Neuron (in vitro differentiated cells): ENCODE data around the gene LRP5.
"Not testable (repeated sequence)": the region's sequence is repeated elsewhere in the genome, so short reads cannot be mapped to it uniquely, and the experiment has no call there.

Source experiments
- H2AFZ ChIP-seq: one replicate; pipeline ENCODE4 v1.6.1; 2013; ENCODE audit warnings: low read depth, mild to moderate bottlenecking, inconsistent platforms, low read length, moderate library complexity
- H3K27me3 ChIP-seq: one replicate; pipeline ENCODE4 v1.6.1; 2013; ENCODE audit warnings: low read length; ENCODE audit not compliant: insufficient read depth
- H3K36me3 ChIP-seq: one replicate; pipeline ENCODE4 v1.6.1; 2013; ENCODE audit warnings: low read length; ENCODE audit not compliant: insufficient read depth
- H3K4me1 ChIP-seq: one replicate; pipeline ENCODE4 v1.6.1; 2013; ENCODE audit warnings: low read length; ENCODE audit not compliant: insufficient read depth
- H3K4me3 ChIP-seq: 2 replicates; pipeline ENCODE4 v1.5.1; 2013; ENCODE audit warnings: mild to moderate bottlenecking, low read length, moderate library complexity
- H3K9me3 ChIP-seq: one replicate; pipeline ENCODE4 v1.6.1; 2013; ENCODE audit warnings: low read length

The LRP5 gene

GRCh38 chr11:68295271-68295670, 17.1 kb upstream of the LRP5 start:
- no peaks in the 10 kb centered on the region for H3K4me1 ChIP-seq
- H2AFZ ChIP-seq, result no peak overlapping the region
- no peak overlapping the region for H3K4me3 ChIP-seq
- H3K36me3 ChIP-seq, result no peaks in the 10 kb centered on the region
- peaks cover 9% of the 10 kb centered on the region for H3K27me3 ChIP-seq
- H3K9me3 ChIP-seq, result no peaks in the 10 kb centered on the region

DNA sequence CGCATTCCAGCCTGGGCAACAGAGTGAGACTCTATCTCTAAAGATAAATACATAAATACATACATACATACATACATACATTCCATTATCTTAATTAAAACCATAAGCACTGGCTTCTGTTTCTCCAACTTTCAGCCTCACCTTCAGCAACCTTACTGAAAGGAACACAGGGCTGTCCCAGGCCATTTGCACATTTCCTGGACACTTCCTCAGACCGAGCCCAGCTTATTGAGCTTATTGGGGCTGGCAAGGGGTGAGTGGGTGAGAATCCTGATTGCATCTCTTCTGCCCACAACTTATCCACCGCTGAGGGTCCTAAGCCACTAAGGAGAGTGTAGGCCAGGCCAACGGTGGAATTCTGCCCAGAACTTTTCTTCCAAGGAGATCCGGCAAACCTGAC, 16.5 kb upstream of the LRP5 start:
- Histone ChIP-seq H3K27me3 (peaks cover 9% of the 10 kb centered on the region), H3K9me3 (no peaks in the 10 kb centered on the region), H3K36me3 (no peaks in the 10 kb centered on the region), H2AFZ (no peak overlapping the region), H3K4me3 (no peak overlapping the region), H3K4me1 (no peaks in the 10 kb centered on the region)

- no peak overlapping the region for H3K4me3 ChIP-seq
- H3K36me3 ChIP-seq, result no peaks in the 10 kb centered on the region
- H3K27me3 ChIP-seq, result peaks cover 9% of the 10 kb centered on the region
- H3K9me3 ChIP-seq, result no peaks in the 10 kb centered on the region
- no peak overlapping the region for H2AFZ ChIP-seq
- no peaks in the 10 kb centered on the region for H3K4me1 ChIP-seq
These were observed 15.9 kb upstream of the LRP5 start for GRCh38 chr11:68296344-68297051.

DNA sequence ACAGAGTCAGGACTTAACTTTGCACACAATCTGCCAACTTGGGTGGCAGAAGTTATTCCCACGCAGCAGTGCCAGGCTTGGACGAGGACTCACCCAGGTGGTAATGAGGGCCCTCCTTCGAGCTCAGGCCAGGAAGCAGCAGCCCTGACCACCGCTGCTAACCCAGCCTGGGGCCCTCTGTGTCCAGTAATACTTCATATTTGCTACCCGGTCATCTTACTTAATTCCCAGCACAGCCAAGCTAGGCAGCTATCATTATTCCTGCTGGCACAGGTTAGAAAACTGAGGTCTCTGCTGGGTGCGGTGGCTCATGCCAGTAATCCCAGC, 15.4 kb upstream of the LRP5 start:
- no peaks in the 10 kb centered on the region for H3K9me3 ChIP-seq
- no peaks in the 10 kb centered on the region for H3K4me1 ChIP-seq
- H3K36me3 ChIP-seq, result no peaks in the 10 kb centered on the region
- H2AFZ ChIP-seq, result no peak overlapping the region
- H3K4me3 ChIP-seq, result no peak overlapping the region
- H3K27me3 ChIP-seq, result peaks cover 9% of the 10 kb centered on the region

GRCh38 chr11:68297494-68297811, 14.9 kb upstream of the LRP5 start:
- Histone ChIP-seq H3K4me1 (no peaks in the 10 kb centered on the region), H3K9me3 (no peaks in the 10 kb centered on the region), H2AFZ (no peak overlapping the region), H3K36me3 (no peaks in the 10 kb centered on the region), H3K27me3 (peaks cover 9% of the 10 kb centered on the region), H3K4me3 (no peak overlapping the region)

DNA sequence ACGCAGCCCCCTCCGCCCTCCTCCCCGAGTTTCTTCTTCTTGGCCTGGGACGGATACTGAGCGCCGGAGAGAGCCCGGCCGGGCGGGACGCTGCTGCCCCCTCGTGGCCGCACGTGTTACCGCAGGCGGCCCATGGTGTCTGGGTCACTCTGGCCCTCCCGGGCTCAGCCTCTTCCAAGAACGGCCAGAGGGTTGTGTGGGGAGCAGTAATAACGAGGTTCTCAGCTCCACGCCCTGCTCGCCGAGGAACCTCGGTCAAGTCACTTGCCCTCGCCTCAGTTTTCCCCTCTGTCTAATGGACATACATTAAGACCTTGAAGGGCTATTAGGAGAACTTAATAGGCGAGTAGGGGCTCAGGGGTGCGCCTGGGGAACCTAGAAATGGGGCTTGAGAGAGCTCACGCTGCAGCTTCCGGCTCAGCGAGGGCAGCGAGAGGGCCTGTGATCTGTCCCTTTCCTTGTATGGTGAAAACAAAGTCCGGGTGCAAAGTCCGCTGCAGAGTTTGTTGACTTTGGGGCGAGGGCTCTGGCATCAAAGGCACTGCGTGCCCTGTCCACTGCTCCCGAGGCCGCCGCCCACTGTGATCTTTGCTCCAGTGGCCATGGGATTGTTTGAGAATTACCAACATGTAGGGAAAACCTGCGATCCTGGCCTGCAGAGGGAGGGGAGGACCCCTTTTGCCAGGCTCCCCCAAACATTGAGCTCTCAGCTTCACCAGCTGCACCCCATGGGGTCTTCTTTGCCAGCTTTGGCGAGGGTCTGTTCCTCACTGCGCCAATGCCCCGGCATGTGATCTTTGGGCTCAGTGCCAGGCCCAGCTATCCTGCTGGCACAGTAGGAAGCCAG, 14.4 kb upstream of the LRP5 start:
- Histone ChIP-seq H3K4me3 (no peak overlapping the region), H3K9me3 (no peaks in the 10 kb centered on the region), H3K4me1 (no peaks in the 10 kb centered on the region), H3K36me3 (no peaks in the 10 kb centered on the region), H2AFZ (no peak overlapping the region), H3K27me3 (peaks cover 9% of the 10 kb centered on the region)

DNA sequence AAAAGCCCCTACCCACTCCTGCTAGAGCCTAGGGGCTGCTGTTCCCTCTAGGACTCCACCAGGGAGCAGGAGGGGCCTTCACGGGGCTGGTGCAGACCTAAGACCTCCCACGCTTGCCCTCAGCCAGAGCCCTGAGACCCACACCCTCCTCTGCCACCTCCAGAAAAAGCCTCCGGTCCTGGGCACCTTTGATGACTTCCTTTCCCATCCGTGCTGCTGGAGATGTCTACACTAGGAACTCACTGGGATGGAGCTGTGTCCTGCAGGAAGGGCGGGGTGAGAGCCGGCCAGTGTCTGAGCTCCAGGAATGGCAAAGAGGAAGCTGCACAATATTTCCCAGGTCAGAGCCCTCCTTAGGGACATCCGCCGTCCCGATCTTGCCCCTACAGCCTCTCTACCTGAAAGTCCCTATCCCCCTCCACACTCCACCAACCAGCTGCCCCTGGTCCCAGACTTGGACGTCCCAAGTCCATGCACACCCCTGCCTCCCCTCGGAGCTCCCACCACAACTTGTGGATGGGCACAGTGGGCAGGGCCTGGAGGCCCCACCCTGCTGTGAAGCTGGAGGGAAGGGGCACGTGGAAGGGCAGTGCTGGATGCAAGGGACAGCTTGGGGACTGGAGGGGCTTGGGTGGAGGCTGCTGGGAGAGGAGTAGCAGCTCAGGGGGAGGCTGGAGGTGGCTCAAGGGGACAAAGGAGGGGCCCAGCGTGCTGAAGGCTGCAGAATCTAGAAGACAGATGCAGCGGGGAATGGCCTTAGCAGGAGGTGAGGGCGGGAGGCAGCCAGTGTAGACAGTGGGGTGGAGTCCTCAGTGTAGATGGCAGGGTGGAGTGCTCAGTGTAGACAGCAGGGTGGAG, 13.5 kb upstream of the LRP5 start:
- Histone ChIP-seq H3K4me1 (no peaks in the 10 kb centered on the region), H3K27me3 (peaks cover 9% of the 10 kb centered on the region), H2AFZ (no peak overlapping the region), H3K4me3 (no peak overlapping the region), H3K36me3 (no peaks in the 10 kb centered on the region), H3K9me3 (peaks cover under 1% of the 10 kb centered on the region)

DNA sequence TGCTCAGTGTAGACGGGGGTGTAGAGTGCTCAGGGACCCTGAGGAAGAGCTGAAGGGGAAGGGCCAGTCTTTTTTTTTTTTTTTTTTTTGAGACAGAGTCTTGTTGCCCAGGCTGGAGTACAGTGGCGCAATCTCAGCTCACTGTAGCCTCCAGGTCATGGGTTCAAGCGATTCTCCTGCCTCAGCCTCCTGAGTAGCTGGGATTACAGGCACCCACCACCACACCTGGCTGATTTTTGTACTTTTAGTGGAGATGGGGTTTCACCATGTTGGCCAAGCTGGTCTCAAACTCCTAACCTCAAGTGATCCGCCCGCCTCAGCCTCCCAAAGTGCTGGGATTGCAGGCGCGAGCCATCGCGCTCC, 12.9 kb upstream of the LRP5 start:
- not testable (repeated sequence) for H3K27me3 ChIP-seq, H3K4me3 ChIP-seq, H2AFZ ChIP-seq, H3K36me3 ChIP-seq, H3K9me3 ChIP-seq, H3K4me1 ChIP-seq

DNA sequence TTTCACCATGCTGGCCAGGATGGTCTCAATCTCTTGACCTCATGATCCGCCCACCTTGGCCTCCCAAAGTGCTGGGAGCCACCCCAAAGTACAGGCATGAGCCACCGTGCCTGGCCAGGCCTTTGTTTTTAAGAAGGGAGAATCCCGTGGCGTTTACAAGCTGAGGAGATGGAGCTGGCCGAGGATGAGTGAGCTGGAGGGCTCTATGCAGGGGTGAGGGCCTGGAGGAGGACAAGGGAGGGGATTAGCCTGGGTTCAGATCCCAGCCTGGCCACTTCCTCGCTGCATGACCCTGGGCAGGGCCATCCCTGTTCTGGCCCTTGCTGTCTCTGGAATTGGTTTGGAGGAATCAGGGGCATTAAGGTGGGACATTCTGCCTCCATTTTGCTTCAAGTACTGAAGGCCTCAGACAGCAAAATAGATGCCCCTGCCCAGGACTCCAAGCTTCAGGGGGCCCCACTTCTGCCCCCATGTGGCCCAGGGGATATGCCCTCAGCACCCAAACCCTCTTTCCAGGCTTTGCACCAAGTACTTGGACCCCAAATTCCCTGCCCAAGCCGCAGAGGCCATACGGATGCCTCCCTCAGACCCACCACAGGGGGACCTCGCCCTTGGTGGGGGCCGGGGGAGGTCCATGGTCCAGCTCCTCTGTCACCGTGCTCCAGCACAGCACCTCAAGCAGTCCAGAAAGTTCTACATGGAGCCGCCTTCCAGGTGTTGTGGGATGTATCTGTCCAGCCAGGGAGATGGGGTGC, 12.1 kb upstream of the LRP5 start:
- Histone ChIP-seq H2AFZ (no peak overlapping the region), H3K36me3 (no peaks in the 10 kb centered on the region), H3K27me3 (peaks cover 9% of the 10 kb centered on the region), H3K9me3 (peaks cover 5% of the 10 kb centered on the region), H3K4me1 (no peaks in the 10 kb centered on the region), H3K4me3 (no peak overlapping the region)

DNA sequence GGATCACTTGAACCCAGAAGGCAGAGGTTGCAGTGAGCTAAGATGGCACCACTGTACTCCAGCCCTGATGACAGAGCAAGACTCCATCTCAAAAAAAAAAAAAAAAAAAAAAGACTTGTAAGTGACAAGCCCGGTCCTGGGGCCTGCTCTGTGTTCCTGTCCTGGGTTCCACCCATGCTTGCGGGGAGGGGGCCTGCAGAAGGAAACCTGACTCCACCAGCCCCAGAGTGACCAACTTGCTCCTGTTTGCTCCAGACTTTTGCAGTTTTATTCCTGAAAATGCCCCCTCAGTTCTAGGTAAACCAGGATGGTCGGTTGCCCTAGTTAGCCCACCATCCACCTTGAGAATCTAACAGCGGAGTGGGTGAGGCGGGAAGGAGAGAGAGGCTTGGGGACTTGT, 10.1 kb upstream of the LRP5 start:
- no peaks in the 10 kb centered on the region for H3K4me1 ChIP-seq
- H3K9me3 ChIP-seq, result peaks cover 5% of the 10 kb centered on the region
- H3K27me3 ChIP-seq, result no peaks in the 10 kb centered on the region
- no peaks in the 10 kb centered on the region for H3K36me3 ChIP-seq
- no peak overlapping the region for H2AFZ ChIP-seq
- H3K4me3 ChIP-seq, result no peak overlapping the region

- Histone ChIP-seq H2AFZ (no peak overlapping the region), H3K36me3 (no peaks in the 10 kb centered on the region), H3K9me3 (peaks cover 5% of the 10 kb centered on the region), H3K4me3 (no peak overlapping the region), H3K4me1 (no peaks in the 10 kb centered on the region), H3K27me3 (no peaks in the 10 kb centered on the region)
These were observed 9.7 kb upstream of the LRP5 start for GRCh38 chr11:68302670-68303069.

DNA sequence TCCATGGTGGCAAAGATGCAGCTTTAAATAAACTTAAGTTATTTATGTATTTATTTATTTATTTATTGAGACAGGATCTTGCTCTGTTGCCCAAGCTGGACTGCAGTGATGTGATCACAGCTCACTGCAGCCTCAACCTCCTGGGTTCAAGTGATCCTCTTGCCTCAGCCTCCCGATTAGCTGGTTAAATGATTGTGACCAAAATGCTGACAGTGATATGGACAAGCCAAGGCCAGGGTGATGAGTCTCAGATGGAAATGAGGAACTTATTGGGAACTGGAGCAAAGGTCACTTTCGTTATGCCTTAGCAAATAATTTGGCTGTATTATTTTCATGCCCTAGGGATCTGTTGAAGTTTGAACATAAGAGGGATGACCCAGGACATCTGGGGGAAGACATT, 9.3 kb upstream of the LRP5 start:
- peaks cover 5% of the 10 kb centered on the region for H3K9me3 ChIP-seq
- no peak overlapping the region for H3K4me3 ChIP-seq
- H3K36me3 ChIP-seq, result no peaks in the 10 kb centered on the region
- no peaks in the 10 kb centered on the region for H3K4me1 ChIP-seq
- no peak overlapping the region for H2AFZ ChIP-seq
- no peaks in the 10 kb centered on the region for H3K27me3 ChIP-seq
